ENCODE measurements around the gene KRT39.
A peak's percentile ranks its signal among the peaks of the same experiment; 100 is the strongest.
"Not testable (repeated sequence)": the region's sequence is repeated elsewhere in the genome, so short reads cannot be mapped to it uniquely, and the experiment has no call there.

Gene KRT39

GRCh38 chr17:40940266-40940665 lies 26.5 kb downstream of the KRT39 start:
- no peak for DNase-seq (ENCODE audit: low read depth in 2 of 2)

GRCh38 chr17:40938981-40939380 lies 27.8 kb downstream of the KRT39 start:
- DNase-seq (ENCODE audit: low read depth in 2 of 2): no peak

GRCh38 chr17:40937384-40937819 lies 29.3 kb downstream of the KRT39 start, which contains the start of gene KRT23:
Gene KRT23, minus strand, starts transcription at chr17:40937646. Its CDS starts 1,043 bp downstream, at chr17:40936603.
- DNase-seq (ENCODE audit: low read depth in 2 of 2): no peak

GRCh38 chr17:40936976-40937375 lies 29.8 kb downstream of the KRT39 start:
- no peak for DNase-seq (ENCODE audit: low read depth in 2 of 2)

GRCh38 chr17:40936437-40936971 lies 30.2 kb downstream of the KRT39 start:
- DNase-seq (ENCODE audit: low read depth in 2 of 2): no peak

- no peak for DNase-seq (ENCODE audit: low read depth in 2 of 2)
Observed at GRCh38 chr17:40935624-40936023, 31.1 kb downstream of the KRT39 start.

GRCh38 chr17:40932608-40933007 lies 34.1 kb downstream of the KRT39 start:
- no peak for DNase-seq (ENCODE audit: low read depth in 2 of 2)

- DNase-seq (ENCODE audit: low read depth in 2 of 2): no peak
Observed at GRCh38 chr17:40931311-40931710, 35.4 kb downstream of the KRT39 start.

- DNase-seq (ENCODE audit: low read depth in 2 of 2): no peak
Observed at GRCh38 chr17:40926341-40926740, 40.4 kb downstream of the KRT39 start.

GRCh38 chr17:40922239-40922638 lies 44.5 kb downstream of the KRT39 start:
- DNase-seq (ENCODE audit: low read depth in 2 of 2): no peak

- no peak for DNase-seq (ENCODE audit: low read depth in 2 of 2)
Observed at GRCh38 chr17:40921026-40921425, 45.7 kb downstream of the KRT39 start.

GRCh38 chr17:40917116-40917515 lies 49.6 kb downstream of the KRT39 start:
- not testable (repeated sequence) for DNase-seq (ENCODE audit: low read depth in 2 of 2)

GRCh38 chr17:40916366-40916765 lies 50.4 kb downstream of the KRT39 start:
- no peak for DNase-seq (ENCODE audit: low read depth in 2 of 2)

- DNase-seq (ENCODE audit: low read depth in 2 of 2): no peak
Observed at GRCh38 chr17:40915721-40916256, 51.0 kb downstream of the KRT39 start.

- DNase-seq (ENCODE audit: low read depth in 2 of 2): no peak
Observed at GRCh38 chr17:40915199-40915661, 51.5 kb downstream of the KRT39 start.

GRCh38 chr17:40914075-40914855 lies 52.5 kb downstream of the KRT39 start:
- DNase-seq (ENCODE audit: low read depth in 2 of 2): no peak

- no peak for DNase-seq (ENCODE audit: low read depth in 2 of 2)
Observed at GRCh38 chr17:40912486-40913210, 54.1 kb downstream of the KRT39 start.

GRCh38 chr17:40910441-40910841 lies 56.3 kb downstream of the KRT39 start:
- no peak for DNase-seq (ENCODE audit: low read depth in 2 of 2)

GRCh38 chr17:40909755-40910154 lies 57.0 kb downstream of the KRT39 start:
- DNase-seq (ENCODE audit: low read depth in 2 of 2): no peak

- peak; percentile 8 to 35 for DNase-seq (ENCODE audit: low read depth in 2 of 2)
Observed at GRCh38 chr17:40909351-40909750, 57.4 kb downstream of the KRT39 start.

Measured in stimulated activated CD8-positive, alpha-beta memory T cell treated with anti-CD3 and anti-CD28 coated beads, Interleukin-2, amount 100 ng/mL, for 1 hour (primary cell).